ENCODE measurements around the gene ADCK1.
"Not testable (repeated sequence)": the region's sequence is repeated elsewhere in the genome, so short reads cannot be mapped to it uniquely, and the experiment has no call there.

The ADCK1 gene

DNA sequence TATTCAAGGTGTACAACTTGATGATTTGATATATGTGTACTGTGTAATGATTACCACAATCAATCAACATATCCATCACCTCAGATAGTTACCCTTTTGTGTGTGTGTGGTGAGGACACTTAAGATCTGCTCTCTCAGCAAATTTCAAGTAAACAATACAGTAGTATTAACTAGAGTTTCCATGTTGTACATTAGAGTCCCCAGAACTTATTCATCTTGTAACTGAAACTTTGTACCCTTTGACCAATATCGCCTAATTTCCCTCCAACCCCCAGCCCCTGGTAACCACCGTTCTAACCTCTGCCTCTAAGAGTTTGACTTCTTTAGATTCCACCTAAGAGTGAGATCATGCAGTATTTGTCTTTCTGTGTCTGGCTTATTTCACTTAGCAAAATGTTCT, 12.1 kb downstream of the ADCK1 start:
- Histone ChIP-seq H3K36me3 (ENCODE audit: low read depth) (no peaks in the 10 kb centered on the region), H3K27me3 (ENCODE audit: insufficient read depth, poor library complexity, severe bottlenecking) (no peaks in the 10 kb centered on the region), H3K9me3 (ENCODE audit: severe bottlenecking) (no peaks in the 10 kb centered on the region), H3K4me1 (ENCODE audit: insufficient read depth, poor library complexity, severe bottlenecking) (no peaks in the 10 kb centered on the region), H3K4me3 (ENCODE audit: severe bottlenecking) (no peak overlapping the region), H3K27ac (ENCODE audit: poor library complexity, severe bottlenecking) (no peak overlapping the region)
- ATAC-seq (ENCODE audit: low read depth) (no peak), DNase-seq (ENCODE audit: low spot score) (no peak)
- TF ChIP-seq, protein P1, sequence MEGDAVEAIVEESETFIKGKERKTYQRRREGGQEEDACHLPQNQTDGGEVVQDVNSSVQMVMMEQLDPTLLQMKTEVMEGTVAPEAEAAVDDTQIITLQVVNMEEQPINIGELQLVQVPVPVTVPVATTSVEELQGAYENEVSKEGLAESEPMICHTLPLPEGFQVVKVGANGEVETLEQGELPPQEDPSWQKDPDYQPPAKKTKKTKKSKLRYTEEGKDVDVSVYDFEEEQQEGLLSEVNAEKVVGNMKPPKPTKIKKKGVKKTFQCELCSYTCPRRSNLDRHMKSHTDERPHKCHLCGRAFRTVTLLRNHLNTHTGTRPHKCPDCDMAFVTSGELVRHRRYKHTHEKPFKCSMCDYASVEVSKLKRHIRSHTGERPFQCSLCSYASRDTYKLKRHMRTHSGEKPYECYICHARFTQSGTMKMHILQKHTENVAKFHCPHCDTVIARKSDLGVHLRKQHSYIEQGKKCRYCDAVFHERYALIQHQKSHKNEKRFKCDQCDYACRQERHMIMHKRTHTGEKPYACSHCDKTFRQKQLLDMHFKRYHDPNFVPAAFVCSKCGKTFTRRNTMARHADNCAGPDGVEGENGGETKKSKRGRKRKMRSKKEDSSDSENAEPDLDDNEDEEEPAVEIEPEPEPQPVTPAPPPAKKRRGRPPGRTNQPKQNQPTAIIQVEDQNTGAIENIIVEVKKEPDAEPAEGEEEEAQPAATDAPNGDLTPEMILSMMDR (IDR thresholded peaks at IDR 0.05; ENCODE audit: poor library complexity, severe bottlenecking), result no peak

DNA sequence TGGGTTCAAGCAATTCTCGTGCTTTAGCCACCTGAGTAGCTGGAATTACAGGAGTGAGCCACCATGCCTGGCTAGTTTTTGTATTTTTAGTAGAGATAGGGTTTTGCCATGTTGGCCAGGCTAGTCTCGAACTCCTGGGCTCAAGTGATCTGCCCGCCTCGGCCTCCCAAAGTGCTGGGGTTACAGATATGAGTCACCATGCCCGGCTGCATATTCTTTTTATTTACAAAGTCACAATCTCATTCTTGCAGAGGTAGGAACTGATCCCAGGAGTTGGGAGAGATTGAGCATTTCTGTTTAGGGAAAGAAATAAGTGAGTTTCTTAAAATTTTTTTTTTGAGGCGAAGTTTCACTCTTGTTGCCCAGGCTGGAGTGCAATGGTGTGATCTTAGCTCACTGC, 12.8 kb downstream of the ADCK1 start:
- H3K4me3 ChIP-seq (ENCODE audit: severe bottlenecking); H3K36me3 ChIP-seq (ENCODE audit: low read depth); H3K27me3 ChIP-seq (ENCODE audit: insufficient read depth, poor library complexity, severe bottlenecking); DNase-seq (ENCODE audit: low spot score); H3K4me1 ChIP-seq (ENCODE audit: insufficient read depth, poor library complexity, severe bottlenecking); ATAC-seq (ENCODE audit: low read depth); H3K27ac ChIP-seq (ENCODE audit: poor library complexity, severe bottlenecking); H3K9me3 ChIP-seq (ENCODE audit: severe bottlenecking): not testable (repeated sequence)

DNA sequence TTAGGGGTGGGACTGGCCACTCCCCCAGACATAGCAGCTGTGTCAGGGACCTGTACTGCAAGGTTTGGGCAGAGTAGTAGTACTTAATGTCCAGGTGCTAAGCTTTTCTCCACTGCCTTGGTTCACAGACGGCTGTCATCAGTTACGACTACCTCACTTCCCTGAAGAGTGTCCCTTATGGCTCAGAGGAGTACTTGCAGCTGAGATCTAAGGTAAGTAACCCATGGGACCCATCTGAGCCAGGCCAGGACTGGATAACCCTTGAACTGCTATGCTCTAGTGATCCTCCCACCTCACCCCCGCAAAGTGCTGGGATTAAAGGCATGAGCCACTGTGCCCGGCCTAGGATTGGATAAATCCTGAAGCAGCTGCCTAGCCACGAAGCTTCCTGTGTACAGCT, 22.4 kb downstream of the ADCK1 start:
- Histone ChIP-seq H3K27ac (ENCODE audit: poor library complexity, severe bottlenecking) (no peak overlapping the region), H3K4me1 (ENCODE audit: insufficient read depth, poor library complexity, severe bottlenecking) (no peaks in the 10 kb centered on the region), H3K4me3 (ENCODE audit: severe bottlenecking) (no peak overlapping the region), H3K36me3 (ENCODE audit: low read depth) (peaks cover 4% of the 10 kb centered on the region; the same call in 1 of the 2 replicates), H3K27me3 (ENCODE audit: insufficient read depth, poor library complexity, severe bottlenecking) (no peaks in the 10 kb centered on the region), H3K9me3 (ENCODE audit: severe bottlenecking) (no peaks in the 10 kb centered on the region)
- ATAC-seq (ENCODE audit: low read depth) (no peak), DNase-seq (ENCODE audit: low spot score) (no peak)
- TF ChIP-seq, protein P1 (IDR thresholded peaks at IDR 0.05; ENCODE audit: poor library complexity, severe bottlenecking), result no peak

DNA sequence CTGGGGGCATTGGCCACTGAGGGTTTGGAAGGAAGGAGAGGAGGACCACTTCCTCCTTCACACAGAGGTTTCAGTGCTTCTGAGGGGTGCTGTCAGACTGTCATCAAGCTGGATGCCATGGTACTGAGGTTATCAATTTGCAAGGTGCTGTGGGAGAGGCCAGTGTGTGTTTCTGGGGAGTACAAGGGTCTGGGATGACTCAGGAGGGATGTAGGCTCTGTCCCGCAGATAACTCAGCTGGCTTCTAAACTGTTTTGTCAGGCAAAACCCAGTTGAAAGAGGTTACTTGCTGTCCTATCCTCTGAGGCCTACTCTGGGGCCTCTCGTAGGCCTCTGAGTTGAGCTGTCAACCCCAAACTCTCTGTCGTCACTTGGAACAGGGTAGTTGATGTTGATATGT, 22.8 kb downstream of the ADCK1 start:
- ATAC-seq (ENCODE audit: low read depth), result no peak
- no peaks in the 10 kb centered on the region for H3K9me3 ChIP-seq (ENCODE audit: severe bottlenecking)
- H3K4me3 ChIP-seq (ENCODE audit: severe bottlenecking), result no peak overlapping the region
- H3K27me3 ChIP-seq (ENCODE audit: insufficient read depth, poor library complexity, severe bottlenecking), result no peaks in the 10 kb centered on the region
- DNase-seq (ENCODE audit: low spot score), result no peak
- no peak overlapping the region for H3K27ac ChIP-seq (ENCODE audit: poor library complexity, severe bottlenecking)
- H3K4me1 ChIP-seq (ENCODE audit: insufficient read depth, poor library complexity, severe bottlenecking), result no peaks in the 10 kb centered on the region
- peaks cover 4% of the 10 kb centered on the region; the same call in 1 of the 2 replicates for H3K36me3 ChIP-seq (ENCODE audit: low read depth)
- TF ChIP-seq, protein P1 (IDR thresholded peaks at IDR 0.05; ENCODE audit: poor library complexity, severe bottlenecking), result no peak

DNA sequence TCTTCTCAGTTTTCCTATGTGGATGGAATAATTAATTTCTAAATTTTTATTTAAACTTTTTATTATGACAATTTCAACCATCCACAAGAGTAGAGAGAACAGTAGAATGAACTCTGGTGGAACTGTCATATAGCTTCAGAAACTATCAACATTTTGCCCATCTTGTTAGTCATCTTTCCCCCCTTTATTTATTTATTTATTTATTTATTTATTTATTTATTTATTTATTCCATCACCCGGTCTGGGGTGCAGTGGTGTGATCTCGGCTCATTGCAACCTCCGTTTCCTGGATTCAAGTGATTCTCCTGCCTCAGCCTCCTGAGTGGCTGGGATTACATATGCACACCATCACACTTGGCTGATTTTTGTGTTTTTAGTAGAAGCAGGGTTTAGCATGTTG, 23.5 kb downstream of the ADCK1 start:
- ATAC-seq (ENCODE audit: low read depth) (no peak), DNase-seq (ENCODE audit: low spot score) (no peak)
- Histone ChIP-seq H3K4me1 (ENCODE audit: insufficient read depth, poor library complexity, severe bottlenecking) (no peaks in the 10 kb centered on the region), H3K4me3 (ENCODE audit: severe bottlenecking) (no peak overlapping the region), H3K27ac (ENCODE audit: poor library complexity, severe bottlenecking) (no peak overlapping the region), H3K27me3 (ENCODE audit: insufficient read depth, poor library complexity, severe bottlenecking) (no peaks in the 10 kb centered on the region), H3K36me3 (ENCODE audit: low read depth) (peaks cover 4% of the 10 kb centered on the region; the same call in 1 of the 2 replicates), H3K9me3 (ENCODE audit: severe bottlenecking) (no peaks in the 10 kb centered on the region)
- TF ChIP-seq, protein P1 (IDR thresholded peaks at IDR 0.05; ENCODE audit: poor library complexity, severe bottlenecking), result no peak
